ENCODE results near the gene SIGLEC8.

SIGLEC8 gene

DNA sequence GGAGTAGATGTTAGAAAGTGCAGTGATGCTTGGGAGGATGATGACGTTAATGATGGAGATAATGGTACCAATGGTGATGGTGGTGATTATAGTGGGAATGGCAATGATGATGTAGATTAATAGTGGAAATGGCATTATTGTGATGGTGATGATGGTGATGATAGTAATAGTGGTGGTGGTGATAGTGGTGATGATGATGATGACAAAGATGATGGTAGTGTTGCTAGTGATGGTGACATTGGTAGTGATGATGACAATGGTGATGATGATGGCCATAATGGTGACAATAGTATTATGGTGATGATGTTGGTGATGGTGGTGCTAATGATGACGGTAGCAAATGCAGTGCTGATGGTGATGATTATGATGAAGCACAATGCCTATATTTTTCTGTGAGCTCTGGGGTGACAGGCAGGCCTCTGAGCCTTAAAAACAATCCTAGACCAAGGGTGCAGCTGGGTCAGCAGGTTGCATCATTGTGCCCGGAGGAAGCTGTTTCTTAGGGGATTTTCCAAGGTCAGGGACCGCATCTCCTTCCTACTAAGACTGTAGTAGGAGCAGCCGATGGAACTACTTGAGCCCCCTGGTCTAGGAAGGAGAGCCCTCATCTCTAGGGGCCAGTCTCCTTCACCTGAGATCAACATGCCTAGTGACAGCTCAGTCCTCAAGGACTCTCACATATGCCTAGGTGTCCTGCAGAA is 27.9 kb upstream of the SIGLEC8 start:
- FAIRE-seq (no peak), DNase-seq (ENCODE audit: insufficient read length, low spot score) (no peak)
- no peak for TF ChIP-seq POLR2A (IDR thresholded peaks at IDR 0.05; ENCODE audit: low read depth, low read length)

DNA sequence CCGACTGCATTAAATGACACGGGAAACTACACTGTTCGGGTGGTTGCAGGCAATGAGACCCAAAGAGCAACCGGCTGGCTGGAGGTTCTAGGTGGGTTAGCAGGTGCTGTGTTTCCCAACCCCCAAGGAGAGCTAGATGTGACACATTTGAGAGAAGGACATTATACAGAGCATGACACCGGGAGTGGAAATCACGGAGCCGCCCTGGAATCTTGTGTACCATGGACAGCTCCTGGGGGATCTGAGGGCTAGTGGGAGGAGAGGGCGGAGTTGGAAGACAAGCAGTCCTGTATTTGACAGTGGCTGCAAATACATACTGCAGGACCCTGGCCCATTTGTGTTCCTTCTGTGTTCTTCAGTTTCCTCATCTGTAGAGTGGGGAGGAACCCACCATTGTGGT is 22.3 kb upstream of the SIGLEC8 start:
- FAIRE-seq (no peak), DNase-seq (ENCODE audit: insufficient read length, low spot score) (no peak)
- no peak for TF ChIP-seq POLR2A (IDR thresholded peaks at IDR 0.05; ENCODE audit: low read depth, low read length)

DNA sequence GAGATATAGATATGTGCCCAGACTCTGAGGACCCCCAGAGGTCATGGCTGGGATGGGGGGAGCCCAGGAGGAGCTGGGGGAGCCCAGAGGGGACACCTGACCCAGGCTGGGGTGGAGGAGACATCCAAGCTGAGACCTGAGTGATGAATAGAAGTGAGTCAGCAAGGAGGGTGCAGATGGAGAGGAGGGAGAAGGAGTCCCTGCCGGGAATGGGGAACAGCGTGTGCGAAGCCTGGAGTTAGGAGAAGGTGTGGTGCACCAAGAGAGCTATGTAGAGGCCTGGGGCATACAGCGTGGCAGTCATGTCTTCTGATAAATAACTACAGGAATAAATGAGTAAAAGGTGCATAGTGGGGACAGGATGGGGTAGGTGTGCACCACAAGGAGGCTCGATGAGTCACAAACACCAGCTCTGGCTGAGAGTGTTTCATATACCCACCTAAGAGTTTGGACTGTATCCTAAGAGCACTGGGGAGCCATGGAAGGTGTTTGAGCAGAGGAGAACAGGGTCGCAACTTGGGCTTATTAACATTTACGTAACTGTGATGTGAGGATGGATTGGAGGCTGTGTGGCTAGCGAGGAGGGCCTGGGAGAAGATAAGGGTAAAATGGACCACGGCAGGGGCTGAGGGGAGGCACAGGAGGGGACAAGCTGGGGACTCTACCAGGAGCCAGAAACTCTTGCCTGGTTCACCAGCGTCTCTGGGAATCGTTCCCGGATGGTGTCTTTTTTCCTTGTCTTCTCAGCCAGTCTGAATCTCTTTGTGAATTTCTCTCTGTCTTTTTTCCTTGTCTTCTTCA is 21.5 kb upstream of the SIGLEC8 start:
- no peak for FAIRE-seq
- DNase-seq (ENCODE audit: insufficient read length, low spot score), result no peak
- no peak for TF ChIP-seq POLR2A (IDR thresholded peaks at IDR 0.05; ENCODE audit: low read depth, low read length)

DNA sequence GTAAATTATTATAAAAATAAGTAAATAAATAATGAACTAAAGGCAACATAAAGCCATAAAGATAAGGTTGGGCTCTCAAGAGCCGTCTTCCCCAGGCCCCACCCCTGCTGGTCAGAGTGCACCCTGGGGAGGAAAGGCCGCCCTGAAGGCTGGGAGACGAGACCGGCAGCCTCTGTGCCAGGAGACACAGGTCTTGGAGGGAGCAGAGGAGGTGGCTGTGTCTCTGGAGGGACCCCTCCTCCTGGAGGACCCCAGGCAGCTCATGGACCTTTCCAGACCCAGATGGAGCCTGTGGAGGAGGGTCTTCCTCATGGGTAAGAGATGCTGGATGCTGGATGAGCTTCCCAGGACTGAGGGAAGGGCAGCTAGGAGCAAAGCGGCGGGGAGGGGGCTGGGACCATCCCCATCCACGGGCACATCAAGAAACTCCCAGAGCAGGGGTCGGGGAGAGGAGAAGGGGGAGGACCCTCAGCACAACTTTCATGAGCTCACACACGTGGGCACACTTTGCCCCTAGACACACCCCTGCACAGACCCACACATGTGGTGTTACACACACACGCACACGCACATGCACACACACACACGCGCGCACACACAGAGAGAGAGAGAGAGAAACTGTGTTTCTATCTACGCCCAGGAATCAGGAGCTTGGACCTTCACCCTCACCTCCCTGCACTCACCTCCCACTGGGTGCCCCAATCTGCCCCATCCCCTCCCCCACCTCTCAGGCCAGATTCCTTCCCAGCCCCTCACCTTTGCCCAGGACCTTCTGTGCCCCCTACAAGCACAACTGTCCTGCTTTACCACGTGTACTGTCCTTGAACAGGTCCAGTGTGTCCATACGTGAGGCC is 20.4 kb upstream of the SIGLEC8 start, which contains the start of gene CEACAM18:
TSS of gene CEACAM18 (plus strand) at position 159 of the 854 bp plus-strand sequence.
- no peak for TF ChIP-seq POLR2A (IDR thresholded peaks at IDR 0.05; ENCODE audit: low read depth, low read length)
- FAIRE-seq (no peak), DNase-seq (ENCODE audit: insufficient read length, low spot score) (no peak)

DNA sequence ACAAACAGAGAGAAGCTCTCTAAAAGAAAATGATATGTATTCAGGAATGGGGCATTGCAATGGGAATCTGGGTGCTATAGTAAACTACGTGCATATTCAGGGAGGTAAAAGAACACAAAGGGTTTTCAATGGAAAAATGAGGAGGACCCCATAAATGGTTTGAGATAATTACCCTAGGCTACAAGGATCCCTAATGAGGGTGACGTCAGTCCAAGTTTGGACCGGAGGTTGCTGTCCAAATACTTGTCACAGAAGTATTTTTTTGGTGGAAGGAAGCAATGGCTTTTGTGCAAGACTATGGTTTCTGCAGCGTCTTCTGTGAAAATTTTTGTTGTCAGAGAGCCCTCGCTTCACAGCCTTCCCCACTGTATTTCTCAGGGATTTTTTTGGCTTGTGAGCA is 19.1 kb upstream of the SIGLEC8 start:
- no peak for FAIRE-seq

DNA sequence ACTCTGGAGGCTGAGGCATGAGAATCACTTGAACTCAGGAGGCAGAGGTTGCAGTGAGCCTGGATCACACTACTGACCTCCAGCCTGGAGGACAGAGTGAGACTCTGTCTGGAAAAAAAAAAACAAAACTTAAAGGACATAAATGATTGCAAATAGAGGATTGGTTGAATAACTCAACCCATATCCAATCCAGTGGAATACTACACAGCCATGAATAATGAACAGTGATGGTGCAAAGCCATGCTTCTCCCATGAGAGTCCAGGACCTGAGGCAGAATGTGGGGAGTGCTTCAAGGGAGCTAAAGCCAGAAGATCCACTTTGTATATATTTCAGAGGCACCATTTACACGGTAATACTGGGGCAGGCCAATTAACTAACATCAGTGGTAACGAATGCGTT is 17.9 kb upstream of the SIGLEC8 start:
- TF ChIP-seq POLR2A (IDR thresholded peaks at IDR 0.05; ENCODE audit: low read depth, low read length), result no peak
- FAIRE-seq (no peak), DNase-seq (ENCODE audit: insufficient read length, low spot score) (no peak)

More for the DNA sequence above, 19.1 kb upstream of the SIGLEC8 start:
- DNase-seq (ENCODE audit: insufficient read length, low spot score), result no peak
- no peak for TF ChIP-seq POLR2A (IDR thresholded peaks at IDR 0.05; ENCODE audit: low read depth, low read length)

DNA sequence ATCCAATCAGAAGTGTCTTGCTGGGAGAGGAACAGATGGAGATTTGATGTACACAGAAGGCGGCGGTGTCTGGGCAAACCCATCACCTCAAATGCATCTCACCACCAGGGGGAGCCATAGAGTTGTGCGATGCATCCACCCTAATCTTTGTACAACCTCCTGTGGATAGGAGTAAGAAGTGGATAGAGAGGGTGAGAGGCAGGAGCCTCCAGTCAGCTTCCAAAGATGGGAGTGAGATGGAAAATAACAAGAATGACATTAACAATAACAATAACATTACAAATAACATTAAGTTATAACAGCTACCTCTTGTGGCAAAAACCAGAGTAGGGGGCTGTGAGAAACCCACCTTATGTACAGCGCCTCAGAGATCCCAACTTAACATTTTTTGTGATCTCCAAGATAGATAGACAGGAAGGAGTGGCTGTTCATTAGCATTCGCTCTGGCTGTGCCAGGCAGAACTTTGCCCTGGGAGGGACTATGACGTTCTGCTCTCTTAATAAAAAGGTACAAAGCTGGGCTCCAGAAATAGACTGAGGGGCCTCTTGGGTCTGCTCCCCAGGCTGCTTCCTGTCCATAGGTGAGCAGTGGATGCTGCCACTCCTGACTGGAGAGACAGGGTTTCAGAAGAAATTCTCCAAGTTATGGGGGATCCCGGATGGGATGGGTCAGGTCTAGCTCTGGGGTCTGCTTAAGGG is 14.9 kb upstream of the SIGLEC8 start:
- peak; percentile 54 for DNase-seq (ENCODE audit: insufficient read length, low spot score)
- TF ChIP-seq POLR2A (IDR thresholded peaks at IDR 0.05; ENCODE audit: low read depth, low read length), result no peak
- FAIRE-seq, result peak; percentile 45

DNA sequence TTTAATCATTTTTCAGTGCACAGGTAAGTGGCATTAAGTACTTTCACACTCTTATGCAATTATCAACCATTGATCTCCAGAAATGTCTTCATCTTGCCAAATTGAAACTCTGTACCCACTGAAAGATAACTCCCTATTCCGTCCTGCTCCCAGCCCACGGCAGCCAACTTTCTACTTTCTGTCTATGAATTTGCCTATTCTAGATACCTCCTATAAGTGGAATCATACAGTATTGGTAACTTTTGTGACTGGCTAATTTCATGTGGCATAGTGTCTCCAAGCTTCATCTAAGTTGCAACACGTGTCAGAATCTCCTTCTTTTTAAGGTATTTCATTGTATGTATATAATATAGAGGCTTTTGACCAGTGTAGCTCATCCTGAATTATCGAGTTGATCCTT is 14.4 kb upstream of the SIGLEC8 start:
- no peak for TF ChIP-seq POLR2A (IDR thresholded peaks at IDR 0.05; ENCODE audit: low read depth, low read length)
- no peak for DNase-seq (ENCODE audit: insufficient read length, low spot score)
- FAIRE-seq, result no peak

DNA sequence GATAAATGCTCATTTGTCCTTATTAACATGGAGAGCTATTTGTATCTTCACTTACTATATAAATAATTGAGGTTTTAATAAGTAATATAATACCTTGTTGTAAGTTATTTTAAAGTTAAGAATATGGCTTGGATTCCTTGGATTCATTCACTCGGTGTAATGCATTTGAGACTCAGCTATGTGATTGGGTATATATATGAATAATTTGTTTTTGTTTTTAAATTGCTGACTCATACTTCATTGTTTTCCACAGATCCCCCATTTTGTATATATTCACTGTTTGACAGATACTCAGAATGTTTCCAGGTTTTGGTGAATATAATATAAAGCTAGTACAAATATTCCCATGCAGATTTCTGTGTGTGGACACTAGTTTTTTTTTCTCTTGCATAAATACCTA is 13.3 kb upstream of the SIGLEC8 start:
- no peak for TF ChIP-seq POLR2A (IDR thresholded peaks at IDR 0.05; ENCODE audit: low read depth, low read length)
- no peak for FAIRE-seq

DNA sequence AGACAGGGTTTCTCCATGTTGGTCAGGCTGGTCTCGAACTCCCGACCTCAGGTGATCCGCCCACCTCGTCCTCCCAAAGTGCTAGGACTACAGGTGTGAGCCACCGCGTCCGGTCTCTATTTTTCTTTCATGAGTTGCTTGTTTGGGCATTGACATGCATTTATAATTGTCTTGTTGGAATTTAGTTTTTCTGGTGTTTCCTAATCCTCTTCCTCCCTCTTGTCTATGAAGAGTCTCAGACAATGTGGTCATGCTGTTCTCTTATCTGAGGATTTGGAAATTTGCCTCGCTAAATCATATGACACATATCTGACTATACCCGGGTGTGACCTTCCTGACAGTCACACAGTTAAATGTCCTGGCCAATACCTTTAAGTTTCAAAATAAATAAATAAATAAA is 12.7 kb upstream of the SIGLEC8 start:
- no peak for TF ChIP-seq POLR2A (IDR thresholded peaks at IDR 0.05; ENCODE audit: low read depth, low read length)
- DNase-seq (ENCODE audit: insufficient read length, low spot score), result no peak
- FAIRE-seq, result no peak

More for the DNA sequence above, 13.3 kb upstream of the SIGLEC8 start:
- DNase-seq (ENCODE audit: insufficient read length, low spot score), result no peak

DNA sequence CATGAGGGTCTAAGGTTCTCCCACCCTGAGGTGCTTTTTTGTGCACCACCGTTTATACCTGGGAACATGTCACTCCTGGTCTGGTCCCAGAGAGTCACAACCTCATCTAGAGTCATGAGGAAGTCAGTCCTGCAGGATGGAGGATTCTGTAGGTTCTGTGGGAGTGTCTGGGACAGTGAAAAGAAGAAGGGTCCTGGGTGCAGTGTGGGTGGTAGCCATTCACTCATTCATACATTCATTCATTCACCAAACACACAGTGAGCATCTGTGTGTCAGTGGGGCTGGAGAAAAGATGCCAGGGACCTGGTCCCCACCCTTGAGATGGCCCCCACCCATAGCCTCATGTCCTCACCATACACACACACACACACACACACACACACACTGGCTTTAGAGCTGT is 11.4 kb upstream of the SIGLEC8 start:
- DNase-seq (ENCODE audit: insufficient read length, low spot score) (no peak), FAIRE-seq (no peak)
- no peak for TF ChIP-seq POLR2A (IDR thresholded peaks at IDR 0.05; ENCODE audit: low read depth, low read length)

DNA sequence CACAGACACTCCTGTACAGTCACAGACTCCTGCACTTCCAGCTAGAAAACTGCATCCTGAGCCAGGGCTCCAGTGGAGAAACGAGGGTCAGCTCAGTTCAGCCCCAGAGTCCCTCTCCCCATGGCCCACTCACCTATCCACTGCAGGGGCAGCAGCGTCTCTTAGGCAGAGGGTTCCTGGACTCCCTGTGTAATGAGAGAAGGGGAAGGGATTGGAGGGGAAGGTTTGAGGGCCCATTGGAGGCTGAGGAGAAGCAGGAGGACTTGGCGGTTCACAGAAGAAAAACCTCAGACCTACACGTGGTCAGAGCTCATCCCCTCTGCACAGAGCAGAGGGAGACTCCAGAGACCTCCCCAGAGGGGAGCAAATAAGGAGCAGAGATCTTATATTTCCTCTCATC is 10.9 kb upstream of the SIGLEC8 start:
- TF ChIP-seq POLR2A (IDR thresholded peaks at IDR 0.05; ENCODE audit: low read depth, low read length), result no peak
- FAIRE-seq (no peak), DNase-seq (ENCODE audit: insufficient read length, low spot score) (no peak)

DNA sequence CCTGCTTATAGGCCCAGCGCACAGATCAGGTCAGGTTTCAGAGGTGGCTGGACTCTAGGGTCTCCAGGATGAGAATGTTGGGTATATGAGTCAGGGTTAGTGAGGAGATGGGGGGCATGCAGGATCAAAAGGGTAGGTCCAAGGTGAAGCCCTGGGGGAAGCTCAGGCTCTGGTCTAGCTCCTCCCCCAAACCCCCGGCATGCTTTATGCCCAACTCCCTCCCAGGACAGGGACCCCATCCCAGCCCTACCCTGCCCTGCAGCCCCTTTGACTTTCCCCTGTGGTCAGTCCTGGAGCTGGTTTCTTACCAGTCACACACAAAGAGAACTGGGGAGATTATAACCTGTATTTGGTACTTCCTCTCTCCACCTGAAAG is 10.3 kb upstream of the SIGLEC8 start:
- DNase-seq (ENCODE audit: insufficient read length, low spot score), result no peak
- no peak for FAIRE-seq
- no peak for TF ChIP-seq POLR2A (IDR thresholded peaks at IDR 0.05; ENCODE audit: low read depth, low read length)
